Mammary epithelial cell (primary cell): ENCODE measurements around the gene UBE4B.

Experiments
- EZH2 ChIP-seq: IDR thresholded peaks from 2 replicates; pipeline ENCODE4 v1.6.1; 2012; ENCODE audit warnings: low read length, inconsistent platforms, borderline replicate concordance
- TF ChIP-seq, protein P1 (sequence below), 2 donors: IDR thresholded peaks in 1 of 2; conservative IDR thresholded peaks in 1 of 2; 2 replicates each; pipeline ENCODE4 v1.5.1; 2011 to 2012; ENCODE audit warnings: inconsistent platforms in 2 of 2, low read length in 2 of 2, mild to moderate bottlenecking in 2 of 2, control low read depth in 1 of 2, low read depth in 1 of 2; ENCODE audit not compliant: insufficient read depth in 1 of 2; ENCODE audit errors: extremely low read depth in 1 of 2

DNA sequence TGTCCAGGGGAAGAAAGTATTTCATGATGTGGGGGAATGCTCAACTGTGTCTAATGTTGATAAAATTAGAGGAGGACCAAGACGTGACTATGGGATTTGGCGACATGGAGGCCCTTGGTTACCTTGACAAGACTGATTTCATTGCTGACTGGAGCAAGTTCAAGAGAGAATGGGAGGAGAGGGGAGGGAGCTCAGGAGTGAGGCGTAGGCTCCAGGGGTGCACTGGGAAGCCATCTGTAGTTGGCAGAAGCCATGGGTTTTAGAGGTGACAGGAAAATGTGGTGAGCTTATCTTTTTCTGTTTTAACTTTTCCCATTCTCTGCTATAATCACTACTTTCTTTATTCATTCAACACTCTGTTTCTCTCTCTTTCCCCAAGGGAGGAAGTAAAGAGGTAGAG is 15.8 kb downstream of the UBE4B start:
- TF ChIP-seq, protein P1, sequence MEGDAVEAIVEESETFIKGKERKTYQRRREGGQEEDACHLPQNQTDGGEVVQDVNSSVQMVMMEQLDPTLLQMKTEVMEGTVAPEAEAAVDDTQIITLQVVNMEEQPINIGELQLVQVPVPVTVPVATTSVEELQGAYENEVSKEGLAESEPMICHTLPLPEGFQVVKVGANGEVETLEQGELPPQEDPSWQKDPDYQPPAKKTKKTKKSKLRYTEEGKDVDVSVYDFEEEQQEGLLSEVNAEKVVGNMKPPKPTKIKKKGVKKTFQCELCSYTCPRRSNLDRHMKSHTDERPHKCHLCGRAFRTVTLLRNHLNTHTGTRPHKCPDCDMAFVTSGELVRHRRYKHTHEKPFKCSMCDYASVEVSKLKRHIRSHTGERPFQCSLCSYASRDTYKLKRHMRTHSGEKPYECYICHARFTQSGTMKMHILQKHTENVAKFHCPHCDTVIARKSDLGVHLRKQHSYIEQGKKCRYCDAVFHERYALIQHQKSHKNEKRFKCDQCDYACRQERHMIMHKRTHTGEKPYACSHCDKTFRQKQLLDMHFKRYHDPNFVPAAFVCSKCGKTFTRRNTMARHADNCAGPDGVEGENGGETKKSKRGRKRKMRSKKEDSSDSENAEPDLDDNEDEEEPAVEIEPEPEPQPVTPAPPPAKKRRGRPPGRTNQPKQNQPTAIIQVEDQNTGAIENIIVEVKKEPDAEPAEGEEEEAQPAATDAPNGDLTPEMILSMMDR (conservative IDR thresholded peaks at IDR 0.05 in 1 of 2, IDR thresholded peaks at IDR 0.05 in 1 of 2; ENCODE audit: extremely low read depth in 1 of 2, insufficient read depth in 1 of 2, low read depth in 1 of 2, low read length in 2 of 2) = no peak
- no peak for TF ChIP-seq EZH2
